Measurements from ENCODE around the gene LIPA.

The LIPA gene

GRCh38 chr10:89221919-89222318 lies 29.7 kb downstream of the LIPA start:
- Histone ChIP-seq H3K27me3 (ENCODE audit: low read depth) (no peaks in the 10 kb centered on the region), H3K36me3 (replicated peaks) (no peaks in the 10 kb centered on the region), H3K4me1 (peaks cover 10% of the 10 kb centered on the region), H3K4me3 (no peak overlapping the region), H3K9me3 (no peaks in the 10 kb centered on the region)
- in situ Hi-C loops (cut with MboI; ENCODE audit: low sequenced_read_pairs), result loop anchor here (10.0 kb wide), 1 partner anchor 387 kb away; no protein-coding TSS in a partner anchor
- no peak for DNase-seq (ENCODE audit: low spot score in 2 of 2)

GRCh38 chr10:89219513-89220218 lies 31.9 kb downstream of the LIPA start:
- Histone ChIP-seq H3K9me3 (no peaks in the 10 kb centered on the region), H3K27me3 (ENCODE audit: low read depth) (no peaks in the 10 kb centered on the region), H3K36me3 (replicated peaks) (no peaks in the 10 kb centered on the region), H3K4me1 (peaks cover under 1% of the 10 kb centered on the region), H3K4me3 (no peak overlapping the region)
- DNase-seq (ENCODE audit: low spot score in 2 of 2), result no peak
- in situ Hi-C loops (cut with MboI; ENCODE audit: low sequenced_read_pairs), result loop anchor here (10.0 kb wide), 1 partner anchor 385 kb away; no protein-coding TSS in a partner anchor

- no peaks in the 10 kb centered on the region for H3K4me1 ChIP-seq
- H3K9me3 ChIP-seq, result no peaks in the 10 kb centered on the region
- no peaks in the 10 kb centered on the region for H3K27me3 ChIP-seq (ENCODE audit: low read depth)
- no peaks in the 10 kb centered on the region for H3K36me3 ChIP-seq (replicated peaks)
- peak; percentile 61 to 72 for DNase-seq (ENCODE audit: low spot score in 2 of 2)
- in situ Hi-C loops (cut with MboI; ENCODE audit: low sequenced_read_pairs), result no loop called here
- H3K4me3 ChIP-seq, result no peak overlapping the region
Observed at GRCh38 chr10:89217057-89217990, 34.3 kb downstream of the LIPA start.

- in situ Hi-C loops (cut with MboI; ENCODE audit: low sequenced_read_pairs), result no loop called here
- Histone ChIP-seq H3K9me3 (no peaks in the 10 kb centered on the region), H3K4me1 (no peaks in the 10 kb centered on the region), H3K27me3 (ENCODE audit: low read depth) (no peaks in the 10 kb centered on the region), H3K4me3 (no peak overlapping the region), H3K36me3 (replicated peaks) (no peaks in the 10 kb centered on the region)
- DNase-seq (ENCODE audit: low spot score in 2 of 2), result no peak
Observed at GRCh38 chr10:89216056-89216455, 35.5 kb downstream of the LIPA start.

GRCh38 chr10:89215511-89215910 lies 36.1 kb downstream of the LIPA start:
- Histone ChIP-seq H3K4me3 (no peak overlapping the region), H3K4me1 (no peaks in the 10 kb centered on the region), H3K27me3 (ENCODE audit: low read depth) (no peaks in the 10 kb centered on the region), H3K9me3 (no peaks in the 10 kb centered on the region), H3K36me3 (replicated peaks) (no peaks in the 10 kb centered on the region)
- no peak for DNase-seq (ENCODE audit: low spot score in 2 of 2)
- in situ Hi-C loops (cut with MboI; ENCODE audit: low sequenced_read_pairs), result no loop called here

- in situ Hi-C loops (cut with MboI; ENCODE audit: low sequenced_read_pairs), result loop anchor here (5.0 kb wide), 1 partner anchor 277 kb away; no protein-coding TSS in a partner anchor
- no peaks in the 10 kb centered on the region for H3K9me3 ChIP-seq
- no peak for DNase-seq (ENCODE audit: low spot score in 2 of 2)
- H3K27me3 ChIP-seq (ENCODE audit: low read depth), result no peaks in the 10 kb centered on the region
- no peaks in the 10 kb centered on the region for H3K4me1 ChIP-seq
- no peak overlapping the region for H3K4me3 ChIP-seq
- H3K36me3 ChIP-seq (replicated peaks), result no peaks in the 10 kb centered on the region
Observed at GRCh38 chr10:89214566-89215165, 36.9 kb downstream of the LIPA start.

- Histone ChIP-seq H3K4me1 (no peaks in the 10 kb centered on the region), H3K4me3 (no peak overlapping the region), H3K27me3 (ENCODE audit: low read depth) (no peaks in the 10 kb centered on the region), H3K36me3 (replicated peaks) (no peaks in the 10 kb centered on the region), H3K9me3 (no peaks in the 10 kb centered on the region)
- peak in 1 of 2 experiments; percentile 55 for DNase-seq (ENCODE audit: low spot score in 2 of 2)
- in situ Hi-C loops (cut with MboI; ENCODE audit: low sequenced_read_pairs), result loop anchor here (5.0 kb wide), 1 partner anchor 276 kb away; no protein-coding TSS in a partner anchor
Observed at GRCh38 chr10:89213191-89213808, 38.3 kb downstream of the LIPA start.

- no peak overlapping the region for H3K4me3 ChIP-seq
- H3K27me3 ChIP-seq (ENCODE audit: low read depth), result no peaks in the 10 kb centered on the region
- H3K36me3 ChIP-seq (replicated peaks), result no peaks in the 10 kb centered on the region
- DNase-seq (ENCODE audit: low spot score in 2 of 2), result no peak
- in situ Hi-C loops (cut with MboI; ENCODE audit: low sequenced_read_pairs), result loop anchor here (5.0 kb wide), 1 partner anchor 274 kb away; no protein-coding TSS in a partner anchor
- no peaks in the 10 kb centered on the region for H3K9me3 ChIP-seq
- H3K4me1 ChIP-seq, result peaks cover 12% of the 10 kb centered on the region
Observed at GRCh38 chr10:89210794-89211425, 40.7 kb downstream of the LIPA start.

- Histone ChIP-seq H3K4me1 (peaks cover 23% of the 10 kb centered on the region), H3K9me3 (no peaks in the 10 kb centered on the region), H3K4me3 (no peak overlapping the region), H3K36me3 (replicated peaks) (no peaks in the 10 kb centered on the region), H3K27me3 (ENCODE audit: low read depth) (no peaks in the 10 kb centered on the region)
- in situ Hi-C loops (cut with MboI; ENCODE audit: low sequenced_read_pairs), result loop anchor here (5.0 to 10.0 kb wide), 2 partner anchors 175 to 272 kb away; no protein-coding TSS in a partner anchor
- DNase-seq (ENCODE audit: low spot score in 2 of 2), result no peak
Observed at GRCh38 chr10:89209718-89210117, 41.9 kb downstream of the LIPA start.

- peak in 1 of 2 experiments; percentile 23 for DNase-seq (ENCODE audit: low spot score in 2 of 2)
- Histone ChIP-seq H3K36me3 (replicated peaks) (no peaks in the 10 kb centered on the region), H3K4me3 (peak overlapping the region; percentile 7), H3K27me3 (ENCODE audit: low read depth) (no peaks in the 10 kb centered on the region), H3K9me3 (no peaks in the 10 kb centered on the region), H3K4me1 (peaks cover 23% of the 10 kb centered on the region)
- in situ Hi-C loops (cut with MboI; ENCODE audit: low sequenced_read_pairs), result loop anchor here (10.0 kb wide), 1 partner anchor 173 kb away; no protein-coding TSS in a partner anchor
Observed at GRCh38 chr10:89207801-89208551, 43.6 kb downstream of the LIPA start.

- no peaks in the 10 kb centered on the region for H3K27me3 ChIP-seq (ENCODE audit: low read depth)
- DNase-seq (ENCODE audit: low spot score in 2 of 2), result peak in 1 of 2 experiments; percentile 69
- H3K36me3 ChIP-seq (replicated peaks), result no peaks in the 10 kb centered on the region
- peak within 1 kb of the TSS; percentile 7 for H3K4me3 ChIP-seq
- in situ Hi-C loops (cut with MboI; ENCODE audit: low sequenced_read_pairs), result loop anchor here (10.0 kb wide), 1 partner anchor 172 kb away; no protein-coding TSS in a partner anchor
- no peaks in the 10 kb centered on the region for H3K9me3 ChIP-seq
- peaks cover 23% of the 10 kb centered on the region for H3K4me1 ChIP-seq
Observed at GRCh38 chr10:89207181-89207800, 44.3 kb downstream of the LIPA start, which contains the start of gene CH25H. CH25H (minus strand) TSS chr10:89207317; CDS start chr10:89207292, 25 bp downstream.
